Brain microvascular endothelial cell (primary cell): ENCODE results near the gene SPA17.

Experiments used
- DNase-seq: peaks from one replicate; pipeline ENCODE4 v3.0.0-alpha.2; 2020
- H3K27ac ChIP-seq: fragments of 250-450 bp; sonication (Bioruptor Pico); 2 replicates; pipeline ENCODE4 v1.5.1; 2020; ENCODE audit warnings: mild to moderate bottlenecking, moderate library complexity
- H3K27me3 ChIP-seq: fragments of 250-450 bp; sonication (Bioruptor Pico); replicated peaks from 2 replicates; pipeline ENCODE4 v1.5.1; 2020; ENCODE audit warnings: mild to moderate bottlenecking
- H3K36me3 ChIP-seq: fragments of 250-450 bp; sonication (Bioruptor Pico); replicated peaks from 2 replicates; pipeline ENCODE4 v1.5.1; 2020; ENCODE audit warnings: mild to moderate bottlenecking
- H3K4me3 ChIP-seq: 2 replicates; pipeline ENCODE4 v1.5.1; 2011; ENCODE audit warnings: low read depth, mild to moderate bottlenecking, control low read depth, low read length, moderate library complexity
- CTCF ChIP-seq: IDR thresholded peaks from 2 replicates; pipeline ENCODE4 v1.5.1; 2011; ENCODE audit warnings: low read depth, mild to moderate bottlenecking, moderate library complexity, low read length, control low read depth, inconsistent platforms; ENCODE audit errors: missing control alignments
- in situ Hi-C: cut with HindIII; loops from 2 replicates; pipeline ENCODE4 v1.10.0; 2017; ENCODE audit warnings: low sequenced_read_pairs, low pct_ligation_motif_present

SPA17 gene

GRCh38 chr11:124717786-124718651, 44.3 kb downstream of the SPA17 start:
- DNase-seq = no peak
- H3K27ac ChIP-seq = no peak overlapping the region
- peaks cover 33% of the 10 kb centered on the region for H3K27me3 ChIP-seq
- no peak for TF ChIP-seq CTCF
- no peaks in the 10 kb centered on the region for H3K36me3 ChIP-seq
- peak overlapping the region; percentile 54 for H3K4me3 ChIP-seq
- in situ Hi-C loops = no loop called here

- in situ Hi-C loops = no loop called here
- Histone ChIP-seq H3K27ac (no peak overlapping the region), H3K27me3 (peaks cover 33% of the 10 kb centered on the region), H3K36me3 (no peaks in the 10 kb centered on the region), H3K4me3 (no peak overlapping the region)
- no peak for TF ChIP-seq CTCF
- DNase-seq = no peak
These were observed 45.1 kb downstream of the SPA17 start for GRCh38 chr11:124718801-124719200.

- in situ Hi-C loops = no loop called here
- no peaks in the 10 kb centered on the region for H3K36me3 ChIP-seq
- no peak for DNase-seq
- H3K4me3 ChIP-seq = no peak overlapping the region
- H3K27ac ChIP-seq = no peak overlapping the region
- peaks cover 33% of the 10 kb centered on the region for H3K27me3 ChIP-seq
- TF ChIP-seq CTCF = no peak
These were observed 45.8 kb downstream of the SPA17 start for GRCh38 chr11:124719534-124719933.

- Histone ChIP-seq H3K4me3 (no peak overlapping the region), H3K27ac (no peak overlapping the region), H3K36me3 (no peaks in the 10 kb centered on the region), H3K27me3 (peaks cover 33% of the 10 kb centered on the region)
- TF ChIP-seq CTCF = no peak
- no peak for DNase-seq
- in situ Hi-C loops = no loop called here
These were observed 48.5 kb downstream of the SPA17 start for GRCh38 chr11:124722176-124722575.

GRCh38 chr11:124724979-124725718, 51.4 kb downstream of the SPA17 start:
- no peak overlapping the region for H3K4me3 ChIP-seq
- H3K27ac ChIP-seq = no peak overlapping the region
- in situ Hi-C loops = no loop called here
- TF ChIP-seq CTCF = no peak
- H3K36me3 ChIP-seq = no peaks in the 10 kb centered on the region
- DNase-seq = no peak
- peaks cover 12% of the 10 kb centered on the region for H3K27me3 ChIP-seq
